ENCODE data around the gene PCDHA10.

DNA sequence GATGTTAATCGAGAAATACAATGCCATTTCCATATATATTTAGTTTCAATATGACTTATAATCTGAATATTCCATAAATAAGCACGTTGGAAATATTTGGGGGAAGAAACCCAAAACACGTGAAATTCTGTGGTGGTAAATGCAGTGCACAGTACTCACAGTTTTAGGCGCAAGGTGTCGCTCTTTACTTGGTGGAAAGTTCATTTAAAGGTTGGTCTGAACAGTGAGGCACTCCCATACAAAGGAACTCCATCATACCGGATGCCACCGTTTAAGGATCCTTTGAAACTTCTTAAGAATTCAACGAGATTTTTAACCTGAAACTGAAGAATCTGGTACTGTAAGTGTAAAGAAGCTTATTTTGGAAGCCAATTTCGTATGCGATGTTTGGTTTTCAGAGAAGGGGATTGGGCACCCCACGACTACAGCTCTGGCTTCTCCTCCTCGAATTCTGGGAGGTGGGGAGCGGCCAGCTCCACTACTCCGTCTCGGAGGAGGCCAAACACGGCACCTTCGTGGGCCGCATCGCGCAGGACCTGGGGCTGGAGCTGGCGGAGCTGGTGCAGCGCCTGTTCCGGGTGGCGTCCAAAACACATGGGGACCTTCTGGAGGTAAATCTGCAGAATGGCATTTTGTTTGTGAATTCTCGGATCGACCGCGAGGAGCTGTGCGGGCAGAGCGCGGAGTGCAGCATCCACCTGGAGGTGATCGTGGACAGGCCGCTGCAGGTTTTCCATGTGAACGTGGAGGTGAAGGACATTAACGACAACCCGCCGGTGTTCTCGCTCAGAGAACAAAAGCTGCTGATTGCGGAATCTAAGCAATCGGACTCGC lies 13.2 kb downstream of the PCDHA10 start, which contains the start of gene PCDHA11:
- TF ChIP-seq, protein P1, sequence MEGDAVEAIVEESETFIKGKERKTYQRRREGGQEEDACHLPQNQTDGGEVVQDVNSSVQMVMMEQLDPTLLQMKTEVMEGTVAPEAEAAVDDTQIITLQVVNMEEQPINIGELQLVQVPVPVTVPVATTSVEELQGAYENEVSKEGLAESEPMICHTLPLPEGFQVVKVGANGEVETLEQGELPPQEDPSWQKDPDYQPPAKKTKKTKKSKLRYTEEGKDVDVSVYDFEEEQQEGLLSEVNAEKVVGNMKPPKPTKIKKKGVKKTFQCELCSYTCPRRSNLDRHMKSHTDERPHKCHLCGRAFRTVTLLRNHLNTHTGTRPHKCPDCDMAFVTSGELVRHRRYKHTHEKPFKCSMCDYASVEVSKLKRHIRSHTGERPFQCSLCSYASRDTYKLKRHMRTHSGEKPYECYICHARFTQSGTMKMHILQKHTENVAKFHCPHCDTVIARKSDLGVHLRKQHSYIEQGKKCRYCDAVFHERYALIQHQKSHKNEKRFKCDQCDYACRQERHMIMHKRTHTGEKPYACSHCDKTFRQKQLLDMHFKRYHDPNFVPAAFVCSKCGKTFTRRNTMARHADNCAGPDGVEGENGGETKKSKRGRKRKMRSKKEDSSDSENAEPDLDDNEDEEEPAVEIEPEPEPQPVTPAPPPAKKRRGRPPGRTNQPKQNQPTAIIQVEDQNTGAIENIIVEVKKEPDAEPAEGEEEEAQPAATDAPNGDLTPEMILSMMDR (IDR thresholded peaks at IDR 0.05) = peak in 1 of 6 experiments; percentile 3
- TF ChIP-seq POLR2A (IDR thresholded peaks at IDR 0.05) = no peak
